Left ventricle myocardium inferior (tissue), 1 donor: ENCODE measurements around the gene TGFB2. TPM values are rescaled to one million over a fixed set of nuclear protein-coding genes. Genes with fewer than 3 reads are reported as not detected.

ENCODE experiments used
- DNase-seq: peaks from one replicate; pipeline ENCODE4 v3.0.0-alpha.2; 2020
- H3K27ac ChIP-seq: fragments of 200-600 bp; replicated peaks from 2 replicates; pipeline ENCODE4 v1.8.0; 2021
- H3K27me3 ChIP-seq: fragments of 200-600 bp; 2 replicates; pipeline ENCODE4 v1.8.0; 2021; ENCODE audit warnings: low read depth
- H3K36me3 ChIP-seq: fragments of 200-600 bp; 2 replicates; pipeline ENCODE4 v1.8.0; 2021
- H3K4me1 ChIP-seq: fragments of 200-600 bp; 2 replicates; pipeline ENCODE4 v1.8.0; 2021
- H3K4me3 ChIP-seq: fragments of 200-600 bp; 2 replicates; pipeline ENCODE4 v1.8.0; 2021; ENCODE audit warnings: mild to moderate bottlenecking, moderate library complexity
- H3K9me3 ChIP-seq: fragments of 200-600 bp; replicated peaks from 2 replicates; pipeline ENCODE4 v1.8.0; 2021
- CTCF ChIP-seq: fragments of 200-600 bp; IDR thresholded peaks from 2 replicates; pipeline ENCODE4 v1.8.0; 2021; ENCODE audit warnings: antibody characterized with exemption, mild to moderate bottlenecking, borderline replicate concordance
- intact Hi-C: fragments of 100-400 bp; cut with micrococcal nuclease; formaldehyde crosslinking; loops from one replicate; pipeline ENCODE4 v1.11.0; 2022
- total RNA-seq: library from RNA; stranded (reverse); fragmentation: NEBNext Ultra II Directional; extraction: Animal tissue kit (Norgen Biotek cat#: 25700); gene quantifications from one replicate; pipeline ENCODE4 v1.2.1, GENCODE V29; 2021
- donor health status: DM: no; HTN: yes; CAD: no; lungs with severe emphysema.

The TGFB2 gene
- total RNA-seq, 1 donor from 2014 or later, result 4.4 TPM

GRCh38 chr1:218493986-218494385, 148.8 kb downstream of the TGFB2 start:
- H3K4me1 ChIP-seq, result peaks cover 8% of the 10 kb centered on the region
- H3K27me3 ChIP-seq, result no peaks in the 10 kb centered on the region
- H3K9me3 ChIP-seq, result no peaks in the 10 kb centered on the region
- H3K36me3 ChIP-seq, result no peaks in the 10 kb centered on the region
- no peak for TF ChIP-seq CTCF
- intact Hi-C loops, result no loop called here
- no peak overlapping the region for H3K27ac ChIP-seq
- no peak for DNase-seq
- H3K4me3 ChIP-seq, result no peak overlapping the region

Other genes starting within 250 kb of the TGFB2 start
- 20.8 TPM for gene RRP15, start 60.0 kb upstream of the TGFB2 start, total RNA-seq